B cell (primary cell): ENCODE data around the gene HOMER2. TPM values are rescaled to one million over a fixed set of nuclear protein-coding genes. Genes with fewer than 3 reads are reported as not detected.

ENCODE experiments used
- ATAC-seq: fragments of 200-7000 bp; cut with Tn5 transposase; one replicate; pipeline ENCODE4 v1.10.0; 2021; ENCODE audit warnings: low read depth, mild to moderate bottlenecking, moderate number of reproducible peaks, moderate library complexity
- CTCF ChIA-PET: fragments of 350-600 bp; sonication (Branson Sonifier 250); formaldehyde crosslinking; loops from one replicate; lab custom pipeline; 2021; ENCODE audit warnings: antibody characterized with exemption, inconsistent platforms; lab: Charles Lee
- POLR2A ChIA-PET: fragments of 350-600 bp; sonication (Branson Sonifier 250); formaldehyde crosslinking; loops from one replicate; lab custom pipeline; 2021; ENCODE audit warnings: antibody characterized with exemption; lab: Charles Lee
- DNase-seq: peaks from one replicate; pipeline ENCODE4 v3.0.0; 2013
- H2AFZ ChIP-seq: 2 replicates; pipeline ENCODE4 v1.6.1; 2012; ENCODE audit warnings: mild to moderate bottlenecking, low read depth, low read length; ENCODE audit not compliant: insufficient read depth, poor library complexity, severe bottlenecking
- H3K27ac ChIP-seq, 2 donors: 1 replicate in 1 of 2; 2 replicates in 1 of 2; pipeline ENCODE4 v1.5.1; 2012 to 2013; ENCODE audit warnings: low read length in 2 of 2, mild to moderate bottlenecking in 2 of 2, moderate library complexity in 1 of 2
- H3K27me3 ChIP-seq, 4 experiments: fragments of 200-600 bp in 1 of 4; sonication (generic) in 1 of 4; replicated peaks in 1 of 4; 1 replicate in 2 of 4; 2 replicates in 2 of 4; pipeline versions ENCODE4 v1.6.1 to v1.7.0; 2013 to 2016; ENCODE audit warnings: low read length in 3 of 4, mild to moderate bottlenecking in 2 of 4, mixed read lengths in 1 of 4, moderate library complexity in 1 of 4; ENCODE audit not compliant: insufficient read depth in 4 of 4, control insufficient read depth in 3 of 4; ENCODE audit errors: control extremely low read depth in 1 of 4
- H3K36me3 ChIP-seq, 2 experiments: replicated peaks in 1 of 2; 1 replicate in 1 of 2; 2 replicates in 1 of 2; pipeline versions ENCODE4 v1.6.1 to v1.7.1; 2013; ENCODE audit warnings: low read length in 1 of 2; ENCODE audit not compliant: insufficient read depth in 2 of 2, control insufficient read depth in 1 of 2; ENCODE audit errors: control extremely low read depth in 1 of 2, extremely low read depth in 1 of 2
- H3K4me1 ChIP-seq, 2 donors: fragments of 200-600 bp in 1 of 2; sonication (generic) in 1 of 2; 1 replicate in 1 of 2; 2 replicates in 1 of 2; pipeline versions ENCODE4 v1.5.1 to v1.6.1; 2013 to 2017; ENCODE audit warnings: low read length in 2 of 2; ENCODE audit not compliant: control insufficient read depth in 2 of 2, insufficient read depth in 2 of 2
- H3K4me2 ChIP-seq: replicated peaks from 2 replicates; pipeline ENCODE3; 2012; ENCODE audit warnings: mild to moderate bottlenecking, low read depth, low read length; ENCODE audit not compliant: poor library complexity, severe bottlenecking
- H3K4me3 ChIP-seq, 5 experiments: fragments of 200-600 bp in 1 of 5; sonication (generic) in 1 of 5; 1 replicate in 3 of 5; 2 replicates in 2 of 5; pipeline versions ENCODE4 v1.5.1 to v1.7.0; 2011 to 2016; ENCODE audit warnings: low read length in 4 of 5, mild to moderate bottlenecking in 4 of 5, low read depth in 2 of 5, control low read depth in 1 of 5, moderate library complexity in 1 of 5; ENCODE audit not compliant: insufficient read depth in 1 of 5; ENCODE audit errors: control extremely low read depth in 1 of 5, extremely low read depth in 1 of 5
- H3K79me2 ChIP-seq: fragments of 200-600 bp; sonication (generic); one replicate; pipeline ENCODE4 v1.6.0; 2016; ENCODE audit warnings: low read length; ENCODE audit not compliant: control insufficient read depth, insufficient read depth
- H3K9ac ChIP-seq: fragments of 200-600 bp; sonication (generic); 2 replicates; pipeline ENCODE4 v1.6.1; 2017; ENCODE audit warnings: mild to moderate bottlenecking, low read length, moderate library complexity
- H3K9me3 ChIP-seq, 3 donors: one replicate each; pipeline versions ENCODE4 v1.6.1 to v1.7.1; 2013; ENCODE audit warnings: low read length in 2 of 3; ENCODE audit not compliant: control insufficient read depth in 2 of 3, insufficient read depth in 1 of 3; ENCODE audit errors: control extremely low read depth in 1 of 3
- H4K20me1 ChIP-seq: 2 replicates; pipeline ENCODE4 v1.6.0; 2012; ENCODE audit warnings: mild to moderate bottlenecking, low read length; ENCODE audit not compliant: insufficient read depth, control insufficient read depth, poor library complexity, severe bottlenecking
- H3K27ac Mint-ChIP-seq: one replicate; pipeline ENCODE4 v1.8.0; 2021; ENCODE audit warnings: mixed read lengths
- H3K27me3 Mint-ChIP-seq: one replicate; pipeline ENCODE4 v1.8.0; 2021; ENCODE audit warnings: mixed read lengths
- H3K4me1 Mint-ChIP-seq: one replicate; pipeline ENCODE4 v1.8.0; 2021; ENCODE audit warnings: mixed read lengths
- H3K4me3 Mint-ChIP-seq: one replicate; pipeline ENCODE4 v1.8.0; 2021; ENCODE audit warnings: mixed read lengths
- H3K9me3 Mint-ChIP-seq: one replicate; pipeline ENCODE4 v1.8.0; 2022; ENCODE audit warnings: mixed read lengths; ENCODE audit not compliant: insufficient read depth
- EZH2 ChIP-seq: IDR thresholded peaks from 2 replicates; pipeline ENCODE4 v1.6.1; 2012; ENCODE audit warnings: borderline replicate concordance, low read depth, mild to moderate bottlenecking, moderate library complexity, low read length; ENCODE audit not compliant: insufficient read depth, poor library complexity, severe bottlenecking
- WGBS: methylation state at CpG from one replicate; pipeline ENCODE4 v1.1.5; 2013; ENCODE audit warnings: missing lambda C conversion rate; ENCODE audit not compliant: insufficient coverage; 5-methylcytosine and 5-hydroxymethylcytosine counted together
- intact Hi-C: fragments of 100-400 bp; cut with micrococcal nuclease; formaldehyde crosslinking; loops from one replicate; pipeline ENCODE4 v1.10.0; 2022
- polyA plus RNA-seq: library from polyadenylated mRNA; depleted of rRNA; stranded (reverse); fragments of >200 nt; gene quantifications from 2 replicates; pipeline ENCODE4 v1.2.3, GENCODE V29; 2012
- total RNA-seq, 2 donors: library from RNA; stranded (reverse); fragments of 120-200 nt in 1 of 2; gene quantifications; 1 replicate in 1 of 2; 2 replicates in 1 of 2; pipeline versions ENCODE4 v1.2.3 to v1.2.4, GENCODE V29; 2013 to 2022
- TF ChIP-seq, protein P1 (sequence below): fragments of 200-600 bp; IDR thresholded peaks from one replicate; pipeline ENCODE4 v1.8.0; 2022; ENCODE audit warnings: antibody characterized with exemption, mild to moderate bottlenecking

The HOMER2 gene
- total and polyA plus RNA-seq, 2 donors (not counting 1 experiment from before 2014, with no cell fraction given), result 5.7 to 19.5 TPM

DNA sequence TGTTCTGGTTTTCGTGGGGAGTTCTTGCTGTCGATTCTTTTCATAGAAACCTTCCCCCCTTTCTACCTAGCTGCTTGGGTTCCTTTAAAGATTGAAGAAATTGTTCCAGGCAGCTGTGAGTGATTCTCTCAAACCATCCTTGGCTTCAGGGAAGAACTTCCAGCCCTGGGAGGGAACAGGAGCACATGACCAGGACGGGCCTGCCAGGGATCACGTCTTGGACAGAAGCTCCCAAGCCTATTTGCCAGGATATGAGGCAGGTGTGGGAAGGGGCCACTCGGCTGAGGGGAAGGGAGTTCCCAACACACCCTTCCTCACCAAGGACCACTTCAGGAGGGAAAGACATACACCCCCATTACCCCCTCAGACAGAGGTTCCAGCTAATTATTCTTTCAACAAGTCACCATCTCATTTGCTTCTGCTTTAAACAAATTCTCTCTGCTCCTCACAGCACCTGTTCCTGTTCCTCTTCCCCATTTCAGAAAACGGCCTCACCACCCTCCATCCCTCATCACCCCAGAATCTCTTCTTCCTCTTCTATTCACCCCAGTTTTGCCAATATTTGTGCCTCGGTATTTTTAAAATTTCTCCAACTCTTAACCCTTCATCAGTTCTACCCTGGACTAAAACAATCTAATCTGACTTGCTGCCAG, 80.6 kb downstream of the HOMER2 start:
- intact Hi-C loops, result no loop called here
- Histone ChIP-seq H3K4me2 (no peak overlapping the region), H3K9ac (no peak overlapping the region), H3K27me3 (no peaks in the 10 kb centered on the region), H3K36me3 (no peaks in the 10 kb centered on the region), H3K4me3 (no peak overlapping the region), H3K9me3 (no peaks in the 10 kb centered on the region), H2AFZ (peak overlapping the region; percentile 40), H4K20me1 (no peaks in the 10 kb centered on the region), H3K27ac (peak overlapping the region in 1 of 2 donors; percentile 40), H3K79me2 (no peaks in the 10 kb centered on the region), H3K4me1 (peaks cover 15 to 18% of the 10 kb centered on the region in 2 donors)
- no peak overlapping the region for H3K4me3 Mint-ChIP-seq
- POLR2A ChIA-PET, result no interaction called here
- no peak for TF ChIP-seq EZH2
- TF ChIP-seq, protein P1, sequence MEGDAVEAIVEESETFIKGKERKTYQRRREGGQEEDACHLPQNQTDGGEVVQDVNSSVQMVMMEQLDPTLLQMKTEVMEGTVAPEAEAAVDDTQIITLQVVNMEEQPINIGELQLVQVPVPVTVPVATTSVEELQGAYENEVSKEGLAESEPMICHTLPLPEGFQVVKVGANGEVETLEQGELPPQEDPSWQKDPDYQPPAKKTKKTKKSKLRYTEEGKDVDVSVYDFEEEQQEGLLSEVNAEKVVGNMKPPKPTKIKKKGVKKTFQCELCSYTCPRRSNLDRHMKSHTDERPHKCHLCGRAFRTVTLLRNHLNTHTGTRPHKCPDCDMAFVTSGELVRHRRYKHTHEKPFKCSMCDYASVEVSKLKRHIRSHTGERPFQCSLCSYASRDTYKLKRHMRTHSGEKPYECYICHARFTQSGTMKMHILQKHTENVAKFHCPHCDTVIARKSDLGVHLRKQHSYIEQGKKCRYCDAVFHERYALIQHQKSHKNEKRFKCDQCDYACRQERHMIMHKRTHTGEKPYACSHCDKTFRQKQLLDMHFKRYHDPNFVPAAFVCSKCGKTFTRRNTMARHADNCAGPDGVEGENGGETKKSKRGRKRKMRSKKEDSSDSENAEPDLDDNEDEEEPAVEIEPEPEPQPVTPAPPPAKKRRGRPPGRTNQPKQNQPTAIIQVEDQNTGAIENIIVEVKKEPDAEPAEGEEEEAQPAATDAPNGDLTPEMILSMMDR, result no peak
- 0% methylated on average over 2 of the region's 7 CpGs for WGBS
- no peak for DNase-seq
- ATAC-seq, result no peak
- no peaks in the 10 kb centered on the region for H3K9me3 Mint-ChIP-seq
- H3K27me3 Mint-ChIP-seq, result no peaks in the 10 kb centered on the region
- peaks cover 20% of the 10 kb centered on the region for H3K4me1 Mint-ChIP-seq
- peak overlapping the region; percentile 17 for H3K27ac Mint-ChIP-seq
- CTCF ChIA-PET, result no interaction called here

DNA sequence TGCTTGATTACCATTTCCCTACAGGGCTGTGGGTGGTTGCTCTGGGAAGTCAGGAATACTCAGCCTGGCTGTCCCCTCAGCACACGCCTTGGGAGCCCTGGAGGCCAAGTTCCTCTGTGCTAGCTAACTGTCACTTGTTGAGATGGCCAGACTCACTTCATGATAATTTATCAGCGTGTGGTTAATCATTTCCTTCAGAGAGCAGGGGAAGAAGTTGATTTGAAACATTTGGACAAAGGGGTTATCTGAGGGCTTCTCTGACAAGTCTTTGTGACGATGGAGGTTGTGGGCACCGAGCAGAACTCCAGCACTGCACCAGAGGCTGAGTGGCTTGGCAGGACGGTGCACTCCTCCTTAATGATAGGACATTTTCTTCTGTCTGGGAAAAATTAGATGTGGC, 81.2 kb downstream of the HOMER2 start:
- Mint-ChIP-seq H3K27me3 (no peaks in the 10 kb centered on the region), H3K4me3 (no peak overlapping the region), H3K9me3 (no peaks in the 10 kb centered on the region), H3K4me1 (peaks cover 20% of the 10 kb centered on the region), H3K27ac (peak overlapping the region; percentile 17)
- Histone ChIP-seq H2AFZ (peak overlapping the region; percentile 40), H3K4me1 (peaks cover 15 to 18% of the 10 kb centered on the region in 2 donors), H3K36me3 (no peaks in the 10 kb centered on the region), H3K27me3 (no peaks in the 10 kb centered on the region), H3K79me2 (no peaks in the 10 kb centered on the region), H3K9ac (no peak overlapping the region), H3K4me2 (no peak overlapping the region), H3K27ac (no peak overlapping the region), H4K20me1 (no peaks in the 10 kb centered on the region), H3K4me3 (no peak overlapping the region), H3K9me3 (no peaks in the 10 kb centered on the region)
- intact Hi-C loops, result no loop called here
- TF ChIP-seq, protein P1, result no peak
- TF ChIP-seq EZH2, result no peak
- 57% methylated on average over 4 of the region's 5 CpGs for WGBS
- CTCF ChIA-PET, result no interaction called here
- no peak for DNase-seq
- no peak for ATAC-seq
- POLR2A ChIA-PET, result no interaction called here
